Thoracic aorta (tissue), 2 donors: ENCODE data around the gene THAP3. TPM values are rescaled to one million over a fixed set of nuclear protein-coding genes. Genes with fewer than 3 reads are reported as not detected.

Experiments
- ATAC-seq: fragments of 150-250 bp; one replicate; pipeline ENCODE4 v1.8.0; 2017; ENCODE audit warnings: low read depth; ENCODE audit not compliant: insufficient number of reproducible peaks, low FRiP score
- DNase-seq: peaks from one replicate; pipeline ENCODE4 v3.0.0-alpha.2; 2020; ENCODE audit warnings: low spot score
- H3K27ac ChIP-seq, 2 donors: fragments of 200-600 bp; sonication (generic); 1 replicate in 1 of 2; 2 replicates in 1 of 2; pipeline ENCODE4 v1.5.1; 2016; ENCODE audit warnings: mild to moderate bottlenecking in 2 of 2, moderate library complexity in 2 of 2
- H3K27me3 ChIP-seq: fragments of 200-600 bp; sonication (generic); replicated peaks from 2 replicates; pipeline ENCODE4 v1.6.0; 2016; ENCODE audit warnings: mild to moderate bottlenecking; ENCODE audit not compliant: insufficient read depth
- H3K36me3 ChIP-seq: fragments of 200-600 bp; sonication (generic); one replicate; pipeline ENCODE4 v1.5.1; 2016
- H3K4me1 ChIP-seq, 2 donors: fragments of 200-600 bp; sonication (generic); 1 replicate in 1 of 2; 2 replicates in 1 of 2; pipeline versions ENCODE4 v1.5.1 to v1.6.0; 2016; ENCODE audit warnings: low read depth in 2 of 2, mild to moderate bottlenecking in 1 of 2; ENCODE audit not compliant: control insufficient read depth in 1 of 2
- H3K4me3 ChIP-seq: fragments of 200-600 bp; sonication (generic); 2 replicates; pipeline ENCODE4 v1.5.1; 2016; ENCODE audit warnings: mild to moderate bottlenecking
- H3K9me3 ChIP-seq: fragments of 200-600 bp; sonication (generic); 2 replicates; pipeline ENCODE4 v1.5.1; 2016
- CTCF ChIP-seq: fragments of 200-600 bp; sonication (generic); IDR thresholded peaks from one replicate; pipeline ENCODE4 v1.5.1; 2019; ENCODE audit warnings: antibody characterized with exemption
- total RNA-seq, 2 donors: library from RNA; depleted of rRNA; stranded (reverse); fragments of >200 nt; gene quantifications; one replicate each; pipeline versions ENCODE4 v1.1.0 to v1.2.3, GENCODE V29; 2016

Gene THAP3
- total RNA-seq, 2 donors from 2014 or later = 14.1 to 18.7 TPM

- Histone ChIP-seq H3K27me3 (no peaks in the 10 kb centered on the region), H3K36me3 (peaks cover 32% of the 10 kb centered on the region), H3K4me1 (peaks cover 46 to 59% of the 10 kb centered on the region in 2 donors), H3K4me3 (peak overlapping the region; percentile 93), H3K9me3 (no peaks in the 10 kb centered on the region), H3K27ac (peak overlapping the region; percentile 99)
- DNase-seq = no peak
- ATAC-seq = no peak
- no peak for TF ChIP-seq CTCF
Observed at GRCh38 chr1:6600410-6601048, 24.1 kb upstream of the THAP3 start.

- H3K4me3 ChIP-seq = peak overlapping the region; percentile 93
- peaks cover 46 to 57% of the 10 kb centered on the region in 2 donors for H3K4me1 ChIP-seq
Observed at GRCh38 chr1:6601049-6601922, 23.4 kb upstream of the THAP3 start.

GRCh38 chr1:6601923-6602668 is 22.6 kb upstream of the THAP3 start:
- H3K27me3 ChIP-seq = no peaks in the 10 kb centered on the region
- DNase-seq (no peak), ATAC-seq (no peak)
- H3K4me3 ChIP-seq = peak overlapping the region; percentile 93
- no peaks in the 10 kb centered on the region for H3K9me3 ChIP-seq
- peak; percentile 12 for TF ChIP-seq CTCF
- peak overlapping the region; percentile 99 for H3K27ac ChIP-seq
- peaks cover 38 to 51% of the 10 kb centered on the region in 2 donors for H3K4me1 ChIP-seq
- H3K36me3 ChIP-seq = peaks cover 19% of the 10 kb centered on the region

More at GRCh38 chr1:6601049-6601922, 23.4 kb upstream of the THAP3 start:
- Histone ChIP-seq H3K9me3 (no peaks in the 10 kb centered on the region), H3K36me3 (peaks cover 25% of the 10 kb centered on the region), H3K27me3 (no peaks in the 10 kb centered on the region), H3K27ac (peak overlapping the region; percentile 99)
- DNase-seq (peak; percentile 80), ATAC-seq (peak; percentile 68)
- TF ChIP-seq CTCF = no peak

- Histone ChIP-seq H3K4me1 (peaks cover 31 to 44% of the 10 kb centered on the region in 2 donors), H3K27ac (peak within 1 kb of the TSS; percentile 99 to 100), H3K4me3 (peak within 1 kb of the TSS; percentile 93), H3K9me3 (no peaks in the 10 kb centered on the region), H3K27me3 (no peaks in the 10 kb centered on the region), H3K36me3 (peaks cover 12% of the 10 kb centered on the region)
- TF ChIP-seq CTCF = no peak
- peak; percentile 27 for ATAC-seq
- DNase-seq = peak; percentile 63
Observed at GRCh38 chr1:6602669-6603237, 21.9 kb upstream of the THAP3 start, which contains the start of gene KLHL21. TSS of gene KLHL21 (minus strand) at chr1:6602869. CDS start at chr1:6602817, 52 bp downstream.
